VCaP (cell line): Measurements from ENCODE around the gene THSD8.

Experiments
- H3K27ac ChIP-seq: fragments of 450-650 bp; 2 replicates; pipeline ENCODE4 v1.5.1; 2017
- TF ChIP-seq, protein P1 (sequence below): fragments of 450-650 bp; conservative IDR thresholded peaks from 2 replicates; pipeline ENCODE4 v1.5.1; 2017; ENCODE audit warnings: mild to moderate bottlenecking, moderate library complexity

The THSD8 gene

DNA sequence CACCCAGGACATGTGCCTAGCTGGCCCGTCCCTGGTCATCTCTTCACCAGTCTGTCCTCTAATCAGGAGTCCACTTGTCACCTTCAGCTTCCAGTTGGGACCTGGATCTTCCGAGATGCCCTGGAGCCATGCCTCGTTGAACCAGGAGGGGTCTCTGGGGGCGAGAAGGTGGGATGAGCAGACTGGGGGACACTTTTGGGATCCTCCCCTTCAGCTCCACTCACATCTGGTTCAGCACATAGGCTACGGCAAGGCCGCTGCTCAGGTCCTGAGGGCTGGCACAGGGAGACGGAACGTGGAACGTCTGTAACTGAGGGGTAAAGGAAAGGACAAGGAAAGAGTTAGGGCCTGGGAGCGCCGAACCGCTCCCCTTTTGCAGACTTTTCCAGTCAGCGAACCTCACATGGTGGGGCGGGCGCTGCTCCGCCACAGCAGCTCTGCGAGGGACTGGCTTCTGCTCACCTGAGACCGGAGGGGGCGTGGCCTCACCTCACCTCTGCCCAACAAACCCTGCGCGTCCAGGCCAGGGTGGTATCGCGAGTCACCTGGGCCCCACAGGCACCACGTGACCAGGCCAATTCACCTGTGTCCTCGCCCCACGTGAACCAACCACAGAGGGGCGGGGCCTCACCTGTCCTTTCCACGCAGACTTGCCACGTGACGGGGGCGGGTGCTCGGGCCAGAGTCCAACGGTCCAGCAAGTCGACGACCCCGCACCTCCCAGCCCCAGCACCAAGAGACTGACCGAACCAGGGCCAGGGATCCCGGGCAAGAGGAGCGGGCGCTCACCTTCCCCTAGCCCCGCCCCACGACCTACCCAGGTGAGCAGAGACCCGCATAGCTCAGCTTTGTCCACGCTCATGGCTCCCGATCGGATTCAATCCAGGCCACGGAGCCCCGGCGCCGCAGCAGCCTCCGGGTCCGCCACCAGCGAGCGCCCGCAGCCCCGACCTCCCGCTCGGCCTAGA, 27.0 kb upstream of the THSD8 start, which contains the start of gene HOOK2:
Gene HOOK2 (minus strand): TSS at position 965 of the 968 bp plus-strand sequence. CDS start 103 bp downstream, at position 862.
- TF ChIP-seq, protein P1, sequence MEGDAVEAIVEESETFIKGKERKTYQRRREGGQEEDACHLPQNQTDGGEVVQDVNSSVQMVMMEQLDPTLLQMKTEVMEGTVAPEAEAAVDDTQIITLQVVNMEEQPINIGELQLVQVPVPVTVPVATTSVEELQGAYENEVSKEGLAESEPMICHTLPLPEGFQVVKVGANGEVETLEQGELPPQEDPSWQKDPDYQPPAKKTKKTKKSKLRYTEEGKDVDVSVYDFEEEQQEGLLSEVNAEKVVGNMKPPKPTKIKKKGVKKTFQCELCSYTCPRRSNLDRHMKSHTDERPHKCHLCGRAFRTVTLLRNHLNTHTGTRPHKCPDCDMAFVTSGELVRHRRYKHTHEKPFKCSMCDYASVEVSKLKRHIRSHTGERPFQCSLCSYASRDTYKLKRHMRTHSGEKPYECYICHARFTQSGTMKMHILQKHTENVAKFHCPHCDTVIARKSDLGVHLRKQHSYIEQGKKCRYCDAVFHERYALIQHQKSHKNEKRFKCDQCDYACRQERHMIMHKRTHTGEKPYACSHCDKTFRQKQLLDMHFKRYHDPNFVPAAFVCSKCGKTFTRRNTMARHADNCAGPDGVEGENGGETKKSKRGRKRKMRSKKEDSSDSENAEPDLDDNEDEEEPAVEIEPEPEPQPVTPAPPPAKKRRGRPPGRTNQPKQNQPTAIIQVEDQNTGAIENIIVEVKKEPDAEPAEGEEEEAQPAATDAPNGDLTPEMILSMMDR: no peak
- H3K27ac ChIP-seq: peak within 1 kb of the TSS; percentile 93

DNA sequence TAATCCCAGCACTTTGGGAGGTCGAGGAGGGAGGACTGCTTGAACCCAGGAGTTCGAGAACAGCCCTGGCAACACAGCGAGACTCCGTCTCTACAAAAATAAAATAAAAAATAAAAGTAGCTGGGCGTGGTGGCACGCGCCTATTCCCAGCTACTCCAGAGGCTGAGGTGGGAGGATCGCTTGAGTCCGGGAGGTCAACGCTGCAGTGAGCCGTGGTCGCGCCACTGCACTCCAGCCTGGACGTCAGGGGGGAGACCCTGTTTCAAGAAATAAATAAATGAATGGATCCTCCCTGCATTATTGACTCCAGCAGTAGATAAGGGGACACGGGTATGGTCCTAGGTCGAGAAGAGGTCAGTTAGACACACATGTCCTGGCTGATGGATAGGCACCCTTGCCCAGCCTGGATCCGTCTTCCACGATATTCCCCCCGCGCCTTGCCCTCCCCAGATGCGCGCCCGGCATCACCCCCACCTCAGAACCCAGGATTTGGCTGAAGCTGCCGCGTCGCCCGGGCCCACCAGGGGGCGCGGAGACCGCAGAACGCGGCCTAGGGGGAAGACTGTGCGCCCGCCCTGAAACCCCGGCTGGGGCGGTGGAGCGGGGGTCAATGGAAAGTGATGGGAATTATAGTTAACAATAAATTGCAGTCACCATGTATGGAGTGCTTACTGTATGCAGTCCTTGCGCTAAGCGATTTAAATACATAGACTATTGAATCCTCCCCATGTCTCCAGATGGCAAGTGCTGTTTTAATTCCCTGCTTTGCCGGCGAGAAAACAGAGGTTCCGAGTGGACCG, 24.5 kb upstream of the THSD8 start:
- TF ChIP-seq, protein P1: peak; percentile 96
- peak overlapping the region; percentile 75 for H3K27ac ChIP-seq

DNA sequence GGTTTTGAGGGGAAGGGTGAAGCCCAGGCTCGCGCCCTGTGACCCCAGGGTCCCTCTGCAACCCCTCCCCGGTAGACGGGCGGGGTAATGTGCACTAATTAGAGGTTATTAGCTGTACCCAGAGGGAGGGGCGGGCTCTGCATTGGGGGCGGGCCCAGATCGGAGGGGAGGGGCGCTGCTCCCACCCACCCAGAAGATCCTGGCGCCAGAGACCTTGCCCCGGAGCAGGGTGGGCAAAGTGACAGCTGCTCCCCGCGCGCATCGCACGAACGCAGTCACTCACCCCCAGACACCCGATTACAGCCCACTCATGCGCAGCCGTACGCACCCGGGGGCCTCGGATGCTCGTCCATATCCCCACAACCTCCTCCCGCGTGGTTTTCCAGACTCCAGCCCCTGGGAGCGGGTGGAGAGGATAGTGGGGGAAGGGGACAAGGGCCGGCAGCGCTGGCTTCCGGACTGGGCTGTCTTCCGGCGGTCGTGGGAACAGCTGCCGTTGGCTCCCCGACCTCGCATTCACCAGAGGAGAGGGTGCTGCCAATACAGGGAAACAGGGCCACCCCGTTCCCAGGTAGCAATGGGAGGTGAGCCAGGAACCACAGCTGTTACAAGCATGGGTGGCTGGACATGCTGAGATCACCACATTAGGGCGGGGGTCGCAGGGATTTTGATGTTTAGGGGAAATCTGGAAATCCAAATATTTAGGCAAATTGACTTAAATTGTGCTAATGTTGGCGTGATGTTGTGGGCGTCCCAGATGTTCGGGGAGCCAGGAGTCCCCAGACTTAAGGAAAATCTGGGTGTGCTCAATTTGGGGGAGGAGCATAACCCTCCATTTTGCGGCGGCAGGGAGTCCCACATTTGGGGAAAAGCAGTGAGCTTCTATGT, 23.6 kb upstream of the THSD8 start:
- TF ChIP-seq, protein P1: no peak
- peak overlapping the region; percentile 75 for H3K27ac ChIP-seq

DNA sequence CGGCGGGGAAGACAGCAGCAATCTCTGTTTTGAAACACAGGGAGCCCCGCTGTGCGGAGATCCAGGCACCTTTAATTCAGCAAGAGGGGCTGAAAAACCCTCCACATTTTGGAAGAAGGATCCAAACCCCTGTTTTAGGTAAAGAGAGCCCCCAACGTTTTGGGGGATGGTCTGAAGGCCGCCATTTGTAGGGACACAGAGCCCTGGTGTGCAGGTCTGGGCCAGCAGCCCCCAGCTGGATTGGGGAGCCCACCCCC, 23.0 kb upstream of the THSD8 start:
- TF ChIP-seq, protein P1: no peak
- peak overlapping the region; percentile 75 for H3K27ac ChIP-seq

DNA sequence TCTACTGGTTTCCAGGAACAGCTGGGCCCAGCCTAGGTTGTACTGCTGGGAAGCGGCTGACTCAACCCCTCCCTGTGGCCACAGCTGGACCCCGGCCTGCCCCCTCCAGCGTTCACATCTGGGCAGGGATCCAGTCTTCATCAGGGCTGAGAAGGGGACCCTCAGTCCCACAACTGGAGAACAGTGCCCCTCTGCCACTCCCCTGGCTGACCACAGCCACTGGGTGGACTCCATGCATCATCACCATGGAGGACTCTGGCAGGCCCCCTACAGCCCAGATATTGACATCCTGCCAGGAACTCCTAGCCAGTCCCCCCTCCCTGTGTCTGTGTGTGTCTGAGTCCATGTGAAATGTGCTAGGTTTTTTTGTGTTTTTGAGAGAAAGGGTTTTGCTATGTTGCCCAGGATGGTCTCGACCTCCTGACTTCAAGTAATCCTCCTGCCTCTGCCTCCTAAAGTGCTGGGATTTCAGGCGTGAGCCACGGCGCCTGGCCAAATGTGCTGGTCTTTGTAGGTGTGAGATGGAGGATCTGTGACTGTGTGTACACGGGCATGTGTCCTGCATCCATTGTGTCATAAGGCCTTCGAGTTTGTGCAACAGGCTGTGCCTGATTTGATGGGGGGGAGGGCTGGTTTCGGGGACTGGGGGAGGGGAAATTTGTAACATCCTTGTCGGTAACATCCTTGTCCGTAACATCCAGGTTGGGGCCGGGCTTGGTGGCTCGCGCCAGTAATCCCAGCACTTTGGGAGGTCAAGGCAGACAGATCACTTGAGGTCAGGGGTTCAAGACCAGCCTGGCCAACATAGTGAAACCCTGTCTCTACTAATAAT, 22.5 kb upstream of the THSD8 start:
- peak overlapping the region; percentile 75; the same call in 1 of the 2 replicates for H3K27ac ChIP-seq
- TF ChIP-seq, protein P1: no peak

DNA sequence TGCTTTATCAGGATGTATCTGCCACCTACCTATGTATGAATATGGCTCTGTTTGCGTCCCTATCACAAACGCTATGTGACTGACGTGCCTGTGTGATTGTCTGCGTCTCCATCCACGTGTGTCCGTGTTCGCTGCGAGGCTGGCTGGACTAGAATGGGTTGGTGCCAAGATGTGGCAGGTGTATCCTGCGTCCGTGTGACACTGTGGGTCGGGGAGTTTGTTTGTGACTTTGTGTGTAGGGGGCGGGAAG, 19.8 kb upstream of the THSD8 start:
- H3K27ac ChIP-seq: peak overlapping the region; percentile 78
- TF ChIP-seq, protein P1: no peak
